Right atrium auricular region (tissue), 2 donors: ENCODE measurements around the gene PICK1. TPM values are rescaled to one million over a fixed set of nuclear protein-coding genes. Genes with fewer than 3 reads are reported as not detected.

Experiments
- DNase-seq: peaks from one replicate; pipeline ENCODE4 v3.0.0-alpha.2; 2019; ENCODE audit warnings: low spot score
- H3K27ac ChIP-seq, 2 donors: fragments of 200-600 bp; sonication (generic); 1 replicate in 1 of 2; 2 replicates in 1 of 2; pipeline ENCODE4 v1.5.1; 2016 to 2019
- H3K27me3 ChIP-seq, 2 donors: fragments of 200-600 bp; sonication (generic); one replicate each; pipeline versions ENCODE4 v1.5.1 to v1.6.0; 2017 to 2019
- H3K36me3 ChIP-seq: fragments of 200-600 bp; sonication (generic); one replicate; pipeline ENCODE4 v1.5.1; 2016
- H3K4me1 ChIP-seq, 2 donors: fragments of 200-600 bp; sonication (generic); one replicate each; pipeline versions ENCODE4 v1.5.1 to v1.6.0; 2017 to 2019
- H3K4me3 ChIP-seq, 2 donors: fragments of 200-600 bp; sonication (generic); 1 replicate in 1 of 2; 2 replicates in 1 of 2; pipeline ENCODE4 v1.5.1; 2017 to 2019; ENCODE audit warnings: mild to moderate bottlenecking in 1 of 2, moderate library complexity in 1 of 2
- H3K9me3 ChIP-seq, 2 donors: fragments of 200-600 bp; sonication (generic); one replicate each; pipeline ENCODE4 v1.5.1; 2019
- total RNA-seq, 2 donors: library from RNA; depleted of rRNA; stranded (reverse); fragments of >200 nt; gene quantifications; one replicate each; pipeline ENCODE4 v1.1.0, GENCODE V29; 2016
- TF ChIP-seq, protein P1 (sequence below), 2 donors: fragments of 200-600 bp; sonication (generic); IDR thresholded peaks; one replicate each; pipeline ENCODE4 v1.5.1; 2019; ENCODE audit warnings: antibody characterized with exemption in 2 of 2

Gene PICK1
- total RNA-seq, 2 donors from 2014 or later, result 33.1 to 36.0 TPM

DNA sequence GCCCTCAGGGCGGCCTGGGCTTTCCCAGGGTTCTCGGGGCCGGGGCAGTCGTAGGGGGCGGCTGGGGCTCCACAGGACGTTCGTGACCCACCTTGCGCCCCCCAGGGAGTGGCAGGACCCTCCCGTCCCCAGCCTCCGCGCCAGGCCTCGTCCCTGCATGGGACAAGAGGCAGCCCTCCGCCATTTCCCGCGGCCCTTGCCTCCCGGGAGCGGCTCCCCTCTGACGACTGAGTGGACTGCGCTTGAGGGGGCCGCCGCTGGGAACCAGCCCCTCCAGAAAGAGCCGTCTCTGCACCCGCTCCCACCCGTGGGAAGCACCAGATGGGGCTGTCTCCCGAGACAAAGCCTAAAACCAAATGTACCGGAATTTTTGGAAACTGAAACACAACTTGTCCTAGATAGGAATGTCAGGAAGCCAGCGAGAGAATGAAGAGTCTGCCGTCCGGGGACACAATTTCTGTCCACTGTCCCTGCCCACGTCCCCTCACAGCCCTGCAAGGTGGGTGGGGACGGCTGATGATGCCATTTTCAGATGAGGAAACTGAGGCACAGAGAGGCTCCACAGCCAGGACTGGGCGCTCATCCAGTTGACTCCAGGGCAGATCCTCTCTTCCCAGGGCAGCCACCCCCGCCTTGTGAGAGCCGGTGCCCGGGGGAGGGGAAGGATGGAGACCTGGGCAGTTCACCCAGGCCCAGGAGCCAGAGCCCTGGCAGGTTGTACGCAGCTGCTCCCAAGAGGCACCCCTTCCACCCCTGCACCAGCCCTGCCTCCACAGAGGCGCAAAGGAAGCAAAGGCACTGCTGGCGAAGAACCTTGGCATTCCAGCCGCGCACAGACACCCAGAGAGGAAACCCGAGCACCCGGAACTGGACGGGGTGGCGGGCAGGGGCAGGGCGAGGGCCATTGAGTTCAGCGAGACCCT lies 18.1 kb upstream of the PICK1 start:
- H3K27me3 ChIP-seq, result no peaks in the 10 kb centered on the region

DNA sequence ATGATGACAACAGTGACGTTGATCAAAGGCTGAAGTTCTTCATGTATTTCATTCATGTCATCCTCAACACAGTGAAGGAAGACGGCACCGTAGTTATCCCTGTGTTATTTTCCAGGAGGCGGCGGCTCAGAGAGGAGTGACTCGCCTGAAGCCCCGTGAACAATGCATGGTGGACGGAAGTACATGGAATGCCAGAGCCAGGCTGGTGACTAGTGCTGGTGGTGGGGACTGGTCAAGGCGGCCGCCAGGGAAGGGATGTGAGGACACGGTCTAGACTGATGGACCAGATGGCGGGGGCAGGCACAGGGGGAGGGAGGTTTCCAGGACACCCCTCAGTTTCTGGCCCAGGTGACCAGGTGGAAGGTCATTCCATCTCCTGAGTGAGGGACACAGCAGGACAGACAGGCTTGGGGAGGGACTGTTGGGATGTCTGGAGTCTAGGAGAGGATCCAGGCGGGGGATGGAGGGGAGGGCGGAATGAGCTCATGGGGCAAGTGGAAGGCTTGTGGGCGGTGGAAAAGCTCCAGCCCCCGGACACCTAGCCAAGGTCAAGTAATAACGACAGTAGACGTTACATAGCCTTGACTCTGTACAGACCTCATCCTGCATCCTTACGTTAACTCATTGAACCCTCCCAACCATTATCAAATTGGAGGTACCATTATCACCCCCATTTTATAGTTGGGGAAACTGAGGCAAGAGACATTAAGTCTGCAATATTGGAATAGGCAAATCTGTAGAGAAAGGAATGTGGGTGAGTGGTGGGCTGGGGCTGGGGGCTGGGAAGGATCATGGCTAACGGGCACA lies 16.0 kb upstream of the PICK1 start:
- DNase-seq, result no peak
- TF ChIP-seq, protein P1, sequence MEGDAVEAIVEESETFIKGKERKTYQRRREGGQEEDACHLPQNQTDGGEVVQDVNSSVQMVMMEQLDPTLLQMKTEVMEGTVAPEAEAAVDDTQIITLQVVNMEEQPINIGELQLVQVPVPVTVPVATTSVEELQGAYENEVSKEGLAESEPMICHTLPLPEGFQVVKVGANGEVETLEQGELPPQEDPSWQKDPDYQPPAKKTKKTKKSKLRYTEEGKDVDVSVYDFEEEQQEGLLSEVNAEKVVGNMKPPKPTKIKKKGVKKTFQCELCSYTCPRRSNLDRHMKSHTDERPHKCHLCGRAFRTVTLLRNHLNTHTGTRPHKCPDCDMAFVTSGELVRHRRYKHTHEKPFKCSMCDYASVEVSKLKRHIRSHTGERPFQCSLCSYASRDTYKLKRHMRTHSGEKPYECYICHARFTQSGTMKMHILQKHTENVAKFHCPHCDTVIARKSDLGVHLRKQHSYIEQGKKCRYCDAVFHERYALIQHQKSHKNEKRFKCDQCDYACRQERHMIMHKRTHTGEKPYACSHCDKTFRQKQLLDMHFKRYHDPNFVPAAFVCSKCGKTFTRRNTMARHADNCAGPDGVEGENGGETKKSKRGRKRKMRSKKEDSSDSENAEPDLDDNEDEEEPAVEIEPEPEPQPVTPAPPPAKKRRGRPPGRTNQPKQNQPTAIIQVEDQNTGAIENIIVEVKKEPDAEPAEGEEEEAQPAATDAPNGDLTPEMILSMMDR (IDR thresholded peaks at IDR 0.05), result no peak
- no peak overlapping the region for H3K4me3 ChIP-seq
- peaks cover 0 to 6% of the 10 kb centered on the region in 2 donors for H3K4me1 ChIP-seq
- no peaks in the 10 kb centered on the region for H3K9me3 ChIP-seq
- H3K27me3 ChIP-seq, result no peaks in the 10 kb centered on the region
- no peaks in the 10 kb centered on the region for H3K36me3 ChIP-seq
- no peak overlapping the region for H3K27ac ChIP-seq

More for the DNA sequence above, 18.1 kb upstream of the PICK1 start:
- Histone ChIP-seq H3K9me3 (no peaks in the 10 kb centered on the region), H3K27ac (peak overlapping the region; percentile 35 to 49), H3K36me3 (no peaks in the 10 kb centered on the region), H3K4me3 (no peak overlapping the region), H3K4me1 (peaks cover 0 to 15% of the 10 kb centered on the region in 2 donors)
- DNase-seq, result no peak
- TF ChIP-seq, protein P1 (IDR thresholded peaks at IDR 0.05), result no peak

DNA sequence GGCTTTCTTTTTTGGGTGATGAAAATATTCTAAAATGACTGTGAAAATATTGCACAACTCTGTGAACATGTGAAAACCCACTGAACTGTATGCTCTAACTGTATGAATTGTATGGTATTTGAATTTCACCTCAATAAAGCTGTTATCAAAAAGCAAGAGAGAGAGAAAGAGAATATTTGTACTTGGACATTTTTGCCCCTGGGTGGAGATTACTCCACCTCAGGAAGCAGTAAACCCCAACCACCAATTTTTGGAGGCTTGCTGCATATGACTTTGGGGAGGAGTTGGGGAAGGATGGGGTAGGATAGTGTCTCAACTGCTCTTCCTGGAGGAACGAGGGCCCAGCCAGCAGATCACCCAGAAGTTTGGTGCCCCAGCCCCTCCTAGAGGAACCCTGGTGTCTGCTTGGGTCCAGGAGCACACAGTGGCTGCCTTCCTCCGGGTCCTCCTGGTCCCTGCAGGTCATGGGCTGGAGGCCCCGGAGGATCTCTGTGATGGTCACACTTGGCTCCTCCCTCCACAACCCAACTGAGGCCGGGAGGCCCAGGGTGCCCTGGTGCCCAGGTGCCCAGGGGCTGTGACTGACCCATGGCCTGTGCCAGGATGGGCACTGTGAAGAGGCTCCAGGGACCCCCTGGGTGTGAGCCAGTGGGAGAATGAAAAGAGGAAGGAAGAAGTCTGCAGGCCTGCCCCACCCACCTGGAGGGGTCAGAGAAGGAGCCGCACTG lies 15.3 kb upstream of the PICK1 start:
- Histone ChIP-seq H3K27me3 (no peaks in the 10 kb centered on the region), H3K36me3 (no peaks in the 10 kb centered on the region), H3K9me3 (no peaks in the 10 kb centered on the region), H3K4me1 (peaks cover 0 to 6% of the 10 kb centered on the region in 2 donors), H3K27ac (no peak overlapping the region), H3K4me3 (no peak overlapping the region)
- TF ChIP-seq, protein P1 (IDR thresholded peaks at IDR 0.05), result no peak
- no peak for DNase-seq

DNA sequence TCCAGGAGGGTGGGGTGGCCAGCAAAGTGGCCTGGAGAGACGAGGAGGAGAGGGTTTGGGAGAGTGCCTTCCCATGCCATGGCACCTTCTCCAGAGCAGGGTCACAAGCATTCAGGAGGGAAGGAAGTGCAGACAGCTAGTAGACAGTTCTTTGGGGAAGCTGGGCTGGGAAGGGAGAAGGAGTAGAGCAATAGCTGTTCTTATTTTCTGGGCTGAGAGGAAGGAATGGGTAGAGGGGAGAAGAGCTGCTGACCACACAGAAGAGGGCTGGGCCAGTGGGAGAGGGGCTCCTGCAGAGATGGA lies 14.8 kb upstream of the PICK1 start:
- TF ChIP-seq, protein P1 (IDR thresholded peaks at IDR 0.05), result no peak
- H3K36me3 ChIP-seq, result no peaks in the 10 kb centered on the region
- H3K9me3 ChIP-seq, result no peaks in the 10 kb centered on the region
- H3K4me3 ChIP-seq, result no peak overlapping the region
- H3K27me3 ChIP-seq, result no peaks in the 10 kb centered on the region
- no peak overlapping the region for H3K27ac ChIP-seq
- DNase-seq, result no peak
- peaks cover 0 to 6% of the 10 kb centered on the region in 2 donors for H3K4me1 ChIP-seq

DNA sequence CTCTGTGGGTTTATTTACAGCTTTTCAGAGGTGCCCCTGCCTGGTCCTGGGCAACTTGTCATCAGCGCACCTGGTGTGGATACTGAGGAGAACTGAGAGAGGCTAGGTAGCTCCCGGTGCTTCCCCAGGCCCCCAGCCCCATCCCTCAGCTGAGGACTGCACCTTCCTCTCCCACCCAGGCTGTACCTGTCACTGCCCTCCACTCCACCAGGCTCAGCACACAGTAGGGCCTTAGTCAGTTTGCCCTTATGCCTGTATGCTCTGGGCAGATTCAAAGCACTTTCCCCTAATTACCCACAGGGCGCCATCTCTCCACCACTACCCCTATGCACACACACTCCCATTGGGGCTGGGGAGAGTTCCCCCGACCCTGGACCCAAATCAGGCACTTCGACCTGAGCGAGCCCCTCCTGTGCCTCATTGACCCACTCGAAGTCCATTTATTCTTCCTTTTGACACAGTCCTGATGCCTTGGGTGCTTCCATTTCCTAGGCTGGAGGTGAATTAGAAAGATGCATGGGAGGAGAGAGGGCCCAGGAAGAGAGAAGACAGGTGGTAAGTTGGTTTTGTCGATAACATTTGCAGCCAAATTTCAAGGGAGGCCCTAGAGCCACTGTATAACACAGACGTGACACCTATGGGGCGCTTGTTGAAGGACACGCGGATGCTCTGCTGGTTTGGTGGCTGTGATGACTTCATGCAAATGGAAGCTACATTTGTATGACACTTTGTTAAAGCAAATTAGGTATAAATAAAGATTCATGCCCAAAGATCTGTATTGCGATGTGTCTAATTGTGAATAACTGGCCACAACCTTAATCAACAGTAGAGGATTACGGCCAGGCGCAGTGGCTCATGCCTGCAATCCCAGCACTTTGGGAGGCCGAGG lies 13.8 kb upstream of the PICK1 start:
- H3K36me3 ChIP-seq, result no peaks in the 10 kb centered on the region
- no peak overlapping the region for H3K4me3 ChIP-seq
- H3K27ac ChIP-seq, result no peak overlapping the region
- H3K4me1 ChIP-seq, result peaks cover 0 to 6% of the 10 kb centered on the region in 2 donors
- TF ChIP-seq, protein P1 (IDR thresholded peaks at IDR 0.05), result no peak
- no peaks in the 10 kb centered on the region for H3K27me3 ChIP-seq
- H3K9me3 ChIP-seq, result no peaks in the 10 kb centered on the region
- no peak for DNase-seq
